A549 (cell line): ENCODE data around the gene HACL1.

ENCODE experiments used
- BCL3 ChIP-seq: fragments of >200 bp; sonication (Bioruptor Twin); formaldehyde crosslinking; IDR thresholded peaks from 3 replicates; pipeline ENCODE4 v1.6.1; 2016
- CTCF ChIP-seq: fragments of >200 bp; sonication (Bioruptor Twin); formaldehyde crosslinking; IDR thresholded peaks from 3 replicates; pipeline ENCODE4 v1.5.1; 2016
- PBX3 ChIP-seq: IDR thresholded peaks from 2 replicates; pipeline ENCODE4 v1.6.1; 2012
- PHF8 ChIP-seq: fragments of 200-600 bp; sonication (generic); IDR thresholded peaks from 2 replicates; pipeline ENCODE4 v1.6.1; 2016; ENCODE audit warnings: low read depth, mild to moderate bottlenecking, antibody characterized with exemption, moderate library complexity, borderline replicate concordance
- POLR2A ChIP-seq: IDR thresholded peaks from 2 replicates; pipeline ENCODE4 v1.6.1; 2012; ENCODE audit warnings: mild to moderate bottlenecking, low read length

GRCh38 chr3:15531346-15531745, 70.0 kb downstream of the HACL1 start:
- TF ChIP-seq BCL3 (no peak), PBX3 (no peak), CTCF (no peak), PHF8 (no peak), POLR2A (no peak)
